GM12878 (cell line): ENCODE measurements around the gene BBOF1. TPM values are rescaled to one million over a fixed set of nuclear protein-coding genes. Genes with fewer than 3 reads are reported as not detected.

Experiments
- ATAC-seq: fragments of 200-7000 bp; cut with Tn5 transposase; 3 replicates; pipeline ENCODE4 v1.9.1; 2020; ENCODE audit warnings: mild to moderate bottlenecking, moderate library complexity
- BruUV-seq: library from RNA; stranded (reverse); fragments of 400-500 nt; replicated peaks from 2 replicates; lab custom pipeline; 2021; lab: Mats Ljungman, UMichigan
- CTCF ChIA-PET: fragments of 300-600 bp; sonication (Branson Sonifier 250); formaldehyde crosslinking; extraction: SDS; loops from one replicate; lab custom pipeline; 2021; ENCODE audit warnings: inconsistent platforms; lab: Yijun Ruan, JAX
- POLR2A ChIA-PET: fragments of 350-600 bp; formaldehyde crosslinking; extraction: SDS; loops from one replicate; lab custom pipeline; 2021; ENCODE audit warnings: inconsistent platforms; lab: Charles Lee
- RAD21 ChIA-PET: fragments of 300-600 bp; sonication (Branson Sonifier 250); formaldehyde crosslinking; loops from one replicate; lab custom pipeline; 2023; ENCODE audit warnings: antibody characterized with exemption; ENCODE audit not compliant: unreplicated experiment; lab: Charles Lee
- SMC1A ChIA-PET: fragments of 300-600 bp; sonication (Branson Sonifier 250); formaldehyde crosslinking; loops from one replicate; lab custom pipeline; 2023; ENCODE audit not compliant: unreplicated experiment, uncharacterized antibody; lab: Charles Lee
- DNase-seq: peaks from one replicate; pipeline ENCODE4 v3.0.0-alpha.2; 2011; ENCODE audit warnings: low read depth, low spot score
- FAIRE-seq: peaks from 3 replicates; lab custom pipeline; 2011; peaks lifted over from hg19 to GRCh38; lab: Jason Lieb, UNC
- H2AFZ ChIP-seq: 2 replicates; pipeline ENCODE4 v1.6.0; 2011; ENCODE audit warnings: low read depth, low read length, control low read depth; ENCODE audit not compliant: control insufficient read depth
- H3K27ac ChIP-seq: 2 replicates; pipeline ENCODE4 v1.5.1; 2011; ENCODE audit warnings: control low read depth; ENCODE audit not compliant: control insufficient read depth, insufficient read depth
- H3K27me3 ChIP-seq, 2 experiments: replicated peaks in 1 of 2; 2 replicates each; pipeline versions ENCODE4 v1.6.0 to v1.6.1; 2011; ENCODE audit warnings: low read length in 1 of 2; ENCODE audit not compliant: control insufficient read depth in 2 of 2, insufficient read depth in 2 of 2
- H3K36me3 ChIP-seq, 2 experiments: 2 replicates each; pipeline ENCODE4 v1.5.1; 2011; ENCODE audit warnings: low read length in 1 of 2; ENCODE audit not compliant: control insufficient read depth in 2 of 2, insufficient read depth in 2 of 2
- H3K4me1 ChIP-seq: 2 replicates; pipeline ENCODE4 v1.6.1; 2011; ENCODE audit warnings: mild to moderate bottlenecking, low read length, moderate library complexity, mixed read lengths; ENCODE audit not compliant: control insufficient read depth, insufficient read depth
- H3K4me2 ChIP-seq: 2 replicates; pipeline ENCODE4 v1.6.0; 2011; ENCODE audit warnings: control low read depth; ENCODE audit not compliant: control insufficient read depth, insufficient read depth
- H3K4me3 ChIP-seq: fragments of 200-600 bp; sonication (generic); 2 replicates; pipeline ENCODE4 v1.5.1; 2016
- H3K79me2 ChIP-seq: 2 replicates; pipeline ENCODE4 v1.6.0; 2011; ENCODE audit warnings: low read length; ENCODE audit not compliant: control insufficient read depth, insufficient read depth
- H3K9ac ChIP-seq: 2 replicates; pipeline ENCODE4 v1.8.0; 2011; ENCODE audit warnings: low read length, control low read depth, mixed read lengths; ENCODE audit not compliant: control insufficient read depth, insufficient read depth
- H3K9me3 ChIP-seq: replicated peaks from 3 replicates; pipeline ENCODE4 v1.5.1; 2011; ENCODE audit warnings: mild to moderate bottlenecking, low read length; ENCODE audit not compliant: control insufficient read depth, insufficient read depth
- H4K20me1 ChIP-seq: 2 replicates; pipeline ENCODE4 v1.6.0; 2011; ENCODE audit not compliant: control insufficient read depth, insufficient read depth
- CBX3 ChIP-seq: fragments of 200-600 bp; sonication (generic); IDR thresholded peaks from 2 replicates; pipeline ENCODE4 v1.6.1; 2016; ENCODE audit warnings: low read depth, borderline replicate concordance
- CREB1 ChIP-seq: IDR thresholded peaks from 2 replicates; pipeline ENCODE4 v1.6.1; 2012; ENCODE audit warnings: low read depth, mild to moderate bottlenecking, inconsistent platforms
- IRF4 ChIP-seq: IDR thresholded peaks from 2 replicates; pipeline ENCODE4 v1.6.1; 2011; ENCODE audit warnings: low read depth, low read length
- JUNB ChIP-seq: IDR thresholded peaks from 2 replicates; pipeline ENCODE4 v1.6.1; 2016; ENCODE audit warnings: antibody characterized with exemption, mild to moderate bottlenecking
- JUND ChIP-seq: IDR thresholded peaks from 2 replicates; pipeline ENCODE4 v1.6.1; 2012; ENCODE audit warnings: low read depth, mild to moderate bottlenecking, low read length, improper control_type of control experiment, moderate library complexity
- LARP7 ChIP-seq: fragments of 450-650 bp; IDR thresholded peaks from 2 replicates; pipeline ENCODE4 v1.6.1; 2017; ENCODE audit warnings: mild to moderate bottlenecking
- MEF2A ChIP-seq: IDR thresholded peaks from 2 replicates; pipeline ENCODE4 v1.6.1; 2011; ENCODE audit warnings: low read depth, mild to moderate bottlenecking, low read length, moderate library complexity; ENCODE audit not compliant: insufficient read depth
- MEF2B ChIP-seq: fragments of 450-650 bp; IDR thresholded peaks from 2 replicates; pipeline ENCODE4 v1.6.1; 2018; ENCODE audit warnings: mild to moderate bottlenecking, moderate library complexity; ENCODE audit not compliant: partially characterized antibody, poor library complexity, severe bottlenecking
- NR2F1 ChIP-seq: fragments of 450-650 bp; conservative IDR thresholded peaks from 2 replicates; pipeline ENCODE4 v1.6.1; 2017; ENCODE audit warnings: mild to moderate bottlenecking
- POU2F2 ChIP-seq: IDR thresholded peaks from 3 replicates; pipeline ENCODE4 v1.6.1; 2011; ENCODE audit warnings: low read depth, mild to moderate bottlenecking, low read length, borderline replicate concordance
- RAD51 ChIP-seq: fragments of 450-650 bp; IDR thresholded peaks from 2 replicates; pipeline ENCODE4 v1.6.1; 2016; ENCODE audit warnings: moderate library complexity, mild to moderate bottlenecking, inconsistent platforms
- TCF12 ChIP-seq: IDR thresholded peaks from 2 replicates; pipeline ENCODE4 v1.6.1; 2011; ENCODE audit warnings: low read depth, mild to moderate bottlenecking, low read length
- TCF3 ChIP-seq: IDR thresholded peaks from 2 replicates; pipeline ENCODE4 v1.6.1; 2012; ENCODE audit warnings: low read depth, mild to moderate bottlenecking, low read length, borderline replicate concordance; ENCODE audit not compliant: insufficient read depth
- TCF7 ChIP-seq: IDR thresholded peaks from 2 replicates; pipeline ENCODE4 v1.6.1; 2014; ENCODE audit warnings: antibody characterized with exemption, borderline replicate concordance
- ZNF384 ChIP-seq: IDR thresholded peaks from 2 replicates; pipeline ENCODE4 v1.6.1; 2012; ENCODE audit warnings: low read depth, mild to moderate bottlenecking, low read length, improper control_type of control experiment, borderline replicate concordance
- ZZZ3 ChIP-seq: IDR thresholded peaks from 2 replicates; pipeline ENCODE4 v1.6.1; 2011; ENCODE audit warnings: low read depth; ENCODE audit not compliant: control insufficient read depth, insufficient read length
- WGBS: methylation state at CpG from one replicate; pipeline ENCODE4 v1.1.6; 2016; ENCODE audit warnings: low lambda C conversion rate; ENCODE audit not compliant: insufficient replicate concordance, insufficient coverage; ENCODE audit errors: missing lambda C conversion rate; 5-methylcytosine and 5-hydroxymethylcytosine counted together
- in situ Hi-C: fragments of 300-500 bp; cut with MboI; formaldehyde crosslinking; loops from 9 replicates; pipeline ENCODE4 v1.14.3; 2018; ENCODE audit warnings: mixed read lengths
- intact Hi-C: fragments of 100-400 bp; cut with micrococcal nuclease; formaldehyde crosslinking; loops from one replicate; pipeline ENCODE4 v1.14.2; 2022; ENCODE audit not compliant: unreplicated experiment
- polyA plus RNA-seq, 11 experiments: library from polyadenylated mRNA; depleted of rRNA in 4 of 11; unstranded in 6 of 11; stranded (reverse) in 5 of 11; fragments of >200 nt; fragmentation: Nextera tagmentation in 4 of 11; fragmentation: Illumina TruSeq in 1 of 11; extraction: Ambion mirVana in 4 of 11; extraction: Trizol in 1 of 11; gene quantifications; 1 replicate in 1 of 11; 2 replicates in 10 of 11; pipeline versions ENCODE4 v1.2.1 to v1.2.3, GENCODE V29; 2011 to 2016; ENCODE audit warnings: inconsistent platforms in 2 of 11, missing spikeins in 2 of 11, low read depth in 1 of 11
- total RNA-seq, 4 experiments: library from RNA; depleted of rRNA in 3 of 4; stranded (reverse); fragments of >200 nt in 3 of 4; fragmentation: Illumina TruSeq in 1 of 4; extraction: Trizol in 1 of 4; gene quantifications; 2 replicates each; pipeline versions ENCODE4 v1.2.1 to v1.2.3, GENCODE V29; 2013 to 2021
- TF ChIP-seq, protein P1 (sequence below): fragments of 450-650 bp; IDR thresholded peaks from 2 replicates; pipeline ENCODE4 v1.6.1; 2018; ENCODE audit warnings: borderline replicate concordance, mild to moderate bottlenecking; ENCODE audit not compliant: partially characterized antibody
- TF ChIP-seq, protein P2 (sequence below): fragments of 450-650 bp; IDR thresholded peaks from 2 replicates; pipeline ENCODE4 v1.6.1; 2017; ENCODE audit warnings: borderline replicate concordance
- TF ChIP-seq, protein P3 (sequence below): IDR thresholded peaks from 2 replicates; pipeline ENCODE4 v1.6.1; 2011; ENCODE audit warnings: low read depth, low read length, improper control_type of control experiment, borderline replicate concordance

Gene BBOF1
- total and polyA plus RNA-seq, 10 of the 15 experiments (the other 5 are each of a cell fraction or from before 2014, with no cell fraction given), result 0.50 to 2.6 (median 0.79) TPM

DNA sequence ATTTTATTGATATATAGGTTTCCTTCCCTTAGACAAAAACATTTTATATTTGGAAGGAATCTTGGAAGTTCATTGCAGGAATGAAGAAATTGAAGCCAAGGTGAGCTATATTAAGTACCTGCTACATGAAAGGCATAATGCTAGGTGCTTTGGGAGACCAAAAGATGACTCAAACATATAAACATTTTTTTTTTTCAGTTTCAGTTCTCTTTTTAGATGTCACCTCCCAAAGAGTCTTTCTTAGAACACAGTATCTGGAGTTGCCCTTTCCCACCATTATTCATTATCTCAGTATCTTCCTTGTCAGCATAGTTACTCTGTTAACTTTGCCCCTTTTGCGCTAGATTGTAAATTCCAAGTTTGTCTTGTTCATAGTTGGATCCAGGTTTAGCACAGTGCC, 66.7 kb downstream of the BBOF1 start (continued):
- no peak for TF ChIP-seq LARP7
- TF ChIP-seq MEF2A, result peak; percentile 57; the same call in 1 of the 2 replicates
- peak; percentile 93 for TF ChIP-seq JUNB
- no peak for TF ChIP-seq POU2F2
- peak; percentile 61 for TF ChIP-seq MEF2B
- TF ChIP-seq JUND, result 0 out of 2 replicates have a peak, but pooled peaks have one; percentile 53
- TF ChIP-seq IRF4, result peak; percentile 95

DNA sequence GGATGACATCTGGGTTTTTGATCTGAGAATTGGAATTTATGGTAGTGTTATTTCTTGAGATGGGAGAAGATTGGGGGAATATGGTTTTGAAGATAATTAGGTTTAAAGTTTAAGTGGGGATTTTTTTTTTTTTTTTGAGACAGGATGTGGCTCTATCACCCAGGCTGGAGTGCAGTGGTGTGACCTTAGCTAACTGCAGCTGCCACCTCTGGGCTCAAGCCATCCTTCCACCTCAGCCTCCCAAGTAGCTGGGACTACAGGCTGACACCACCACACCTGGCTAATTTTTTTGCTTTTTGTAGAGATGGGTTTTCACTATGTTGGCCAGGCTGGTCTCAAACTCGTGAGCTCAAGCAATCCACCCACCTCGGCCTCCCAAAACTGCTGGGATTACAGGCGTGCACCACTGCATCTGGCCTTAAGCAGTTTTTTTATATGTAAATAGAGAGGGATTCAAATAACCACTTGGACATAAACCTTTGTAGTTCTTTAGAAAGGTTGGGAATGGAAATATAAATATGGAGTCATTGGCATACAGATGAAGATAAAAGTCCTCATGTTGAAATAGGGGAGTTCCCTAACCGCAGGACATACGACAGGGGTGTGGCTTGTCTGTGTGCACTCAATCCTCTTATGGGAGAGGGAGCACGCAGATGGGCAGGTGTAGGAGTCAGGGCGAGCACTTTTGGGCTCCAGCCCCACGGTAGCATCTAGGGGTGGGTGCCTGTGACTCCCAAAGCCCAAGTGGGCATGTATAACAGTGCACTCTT, 70.3 kb downstream of the BBOF1 start:
- no peaks in the 10 kb centered on the region; the same call in 1 of the 2 replicates for H4K20me1 ChIP-seq
- no TSS peak for BruUV-seq
- intact Hi-C loops (no loop called here), in situ Hi-C loops (no loop called here)
- ChIA-PET CTCF (no interaction called here), SMC1A (no interaction called here), POLR2A (no interaction called here), RAD21 (no interaction called here)
- no peak overlapping the region for H3K27ac ChIP-seq
- peaks cover 6% of the 10 kb centered on the region for H3K4me1 ChIP-seq
- no peak overlapping the region for H3K9ac ChIP-seq
- H3K9me3 ChIP-seq, result no peaks in the 10 kb centered on the region; the same call in 2 of the 3 replicates
- WGBS, result 72% methylated on average over 8 of the region's 8 CpGs
- peaks cover 35% of the 10 kb centered on the region for H3K79me2 ChIP-seq
- no peak overlapping the region for H2AFZ ChIP-seq
- no peaks in the 10 kb centered on the region; a peak in 2 of 4 replicates for H3K36me3 ChIP-seq
- no peak for ATAC-seq
- H3K27me3 ChIP-seq, result no peaks in the 10 kb centered on the region
- no peak overlapping the region for H3K4me3 ChIP-seq
- DNase-seq, result no peak
- FAIRE-seq, result no peak
- H3K4me2 ChIP-seq, result no peak overlapping the region
- TF ChIP-seq, protein P1, sequence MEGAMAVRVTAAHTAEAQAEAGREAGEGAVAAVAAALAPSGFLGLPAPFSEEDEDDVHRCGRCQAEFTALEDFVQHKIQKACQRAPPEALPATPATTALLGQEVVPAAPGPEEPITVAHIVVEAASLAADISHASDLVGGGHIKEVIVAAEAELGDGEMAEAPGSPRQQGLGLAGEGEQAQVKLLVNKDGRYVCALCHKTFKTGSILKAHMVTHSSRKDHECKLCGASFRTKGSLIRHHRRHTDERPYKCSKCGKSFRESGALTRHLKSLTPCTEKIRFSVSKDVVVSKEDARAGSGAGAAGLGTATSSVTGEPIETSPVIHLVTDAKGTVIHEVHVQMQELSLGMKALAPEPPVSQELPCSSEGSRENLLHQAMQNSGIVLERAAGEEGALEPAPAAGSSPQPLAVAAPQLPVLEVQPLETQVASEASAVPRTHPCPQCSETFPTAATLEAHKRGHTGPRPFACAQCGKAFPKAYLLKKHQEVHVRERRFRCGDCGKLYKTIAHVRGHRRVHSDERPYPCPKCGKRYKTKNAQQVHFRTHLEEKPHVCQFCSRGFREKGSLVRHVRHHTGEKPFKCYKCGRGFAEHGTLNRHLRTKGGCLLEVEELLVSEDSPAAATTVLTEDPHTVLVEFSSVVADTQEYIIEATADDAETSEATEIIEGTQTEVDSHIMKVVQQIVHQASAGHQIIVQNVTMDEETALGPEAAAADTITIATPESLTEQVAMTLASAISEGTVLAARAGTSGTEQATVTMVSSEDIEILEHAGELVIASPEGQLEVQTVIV, result no peak
- TF ChIP-seq TCF3 (0 out of 2 replicates have a peak, but pooled peaks have one; percentile 15), IRF4 (no peak), RAD51 (no peak), CBX3 (no peak), LARP7 (no peak), ZNF384 (0 out of 2 replicates have a peak, but pooled peaks have one; percentile 30), TCF12 (no peak), TCF7 (no peak), ZZZ3 (no peak), NR2F1 (peak; percentile 40; the same call in 1 of the 2 replicates), CREB1 (no peak)
- TF ChIP-seq, protein P2, sequence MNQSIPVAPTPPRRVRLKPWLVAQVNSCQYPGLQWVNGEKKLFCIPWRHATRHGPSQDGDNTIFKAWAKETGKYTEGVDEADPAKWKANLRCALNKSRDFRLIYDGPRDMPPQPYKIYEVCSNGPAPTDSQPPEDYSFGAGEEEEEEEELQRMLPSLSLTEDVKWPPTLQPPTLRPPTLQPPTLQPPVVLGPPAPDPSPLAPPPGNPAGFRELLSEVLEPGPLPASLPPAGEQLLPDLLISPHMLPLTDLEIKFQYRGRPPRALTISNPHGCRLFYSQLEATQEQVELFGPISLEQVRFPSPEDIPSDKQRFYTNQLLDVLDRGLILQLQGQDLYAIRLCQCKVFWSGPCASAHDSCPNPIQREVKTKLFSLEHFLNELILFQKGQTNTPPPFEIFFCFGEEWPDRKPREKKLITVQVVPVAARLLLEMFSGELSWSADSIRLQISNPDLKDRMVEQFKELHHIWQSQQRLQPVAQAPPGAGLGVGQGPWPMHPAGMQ, result no peak
- TF ChIP-seq, protein P3, sequence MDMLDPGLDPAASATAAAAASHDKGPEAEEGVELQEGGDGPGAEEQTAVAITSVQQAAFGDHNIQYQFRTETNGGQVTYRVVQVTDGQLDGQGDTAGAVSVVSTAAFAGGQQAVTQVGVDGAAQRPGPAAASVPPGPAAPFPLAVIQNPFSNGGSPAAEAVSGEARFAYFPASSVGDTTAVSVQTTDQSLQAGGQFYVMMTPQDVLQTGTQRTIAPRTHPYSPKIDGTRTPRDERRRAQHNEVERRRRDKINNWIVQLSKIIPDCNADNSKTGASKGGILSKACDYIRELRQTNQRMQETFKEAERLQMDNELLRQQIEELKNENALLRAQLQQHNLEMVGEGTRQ, result no peak
